Suppressor macrophage treated with lipopolysaccharide for 1 hour (primary cell): Measurements from ENCODE around the gene PTTG1.

ENCODE experiments used
- DNase-seq, 3 donors: peaks; one replicate each; pipeline ENCODE4 v3.0.0-alpha.2; 2020 to 2022

PTTG1 gene

DNA sequence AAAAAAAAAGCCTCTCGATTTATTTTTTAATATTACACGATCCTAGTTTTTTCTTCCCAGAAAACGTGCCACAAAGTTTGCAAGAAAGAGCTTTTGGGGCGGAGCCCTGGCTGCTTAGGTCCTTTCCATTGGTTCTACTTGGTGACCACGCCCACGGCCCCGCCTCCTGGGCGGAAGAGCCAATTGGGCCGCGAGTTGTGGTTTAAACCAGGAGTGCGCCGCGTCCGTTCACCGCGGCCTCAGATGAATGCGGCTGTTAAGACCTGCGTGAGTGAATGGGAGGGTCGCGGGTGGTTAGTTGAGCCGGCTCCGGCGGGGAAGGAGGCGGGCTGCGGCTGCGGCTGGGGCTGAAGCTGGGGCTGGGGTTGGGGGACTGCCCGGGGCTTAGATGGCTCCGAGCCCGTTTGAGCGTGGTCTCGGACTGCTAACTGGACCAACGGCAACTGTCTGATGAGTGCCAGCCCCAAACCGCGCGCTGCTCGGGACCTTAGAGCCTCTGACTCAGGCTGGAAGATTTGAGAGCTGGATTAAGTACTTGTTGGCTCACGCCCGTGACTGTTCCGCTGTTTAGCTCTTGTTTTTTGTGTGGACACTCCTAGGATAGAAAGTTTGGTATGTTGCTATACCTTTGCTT, at the start of gene PTTG1:
Gene PTTG1 (plus strand): TSS at position 231 of the 634 bp plus-strand sequence. CDS start 458 bp downstream, outside the sequence.
- DNase-seq = peak; percentile 97 to 98 (median 97)

DNA sequence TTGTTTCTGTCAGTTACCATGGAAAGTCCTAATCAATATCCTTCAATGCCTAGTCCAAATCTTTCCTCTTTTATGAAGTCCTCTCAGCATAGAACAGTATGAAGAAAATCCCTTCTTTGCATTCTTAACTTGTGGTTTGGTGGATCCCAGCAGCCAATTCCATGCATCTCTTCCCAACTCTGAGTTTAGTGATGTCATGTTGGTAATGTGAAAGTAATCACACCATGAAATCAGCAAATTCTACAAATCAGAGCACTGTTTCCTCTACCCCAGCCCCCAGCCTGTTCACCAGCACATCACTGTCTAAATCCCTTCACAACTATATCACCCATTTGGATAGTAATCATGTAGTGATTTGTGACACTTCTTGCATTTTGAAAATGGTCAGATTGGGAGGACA, 46.5 kb upstream of the PTTG1 start:
- no peak for DNase-seq

DNA sequence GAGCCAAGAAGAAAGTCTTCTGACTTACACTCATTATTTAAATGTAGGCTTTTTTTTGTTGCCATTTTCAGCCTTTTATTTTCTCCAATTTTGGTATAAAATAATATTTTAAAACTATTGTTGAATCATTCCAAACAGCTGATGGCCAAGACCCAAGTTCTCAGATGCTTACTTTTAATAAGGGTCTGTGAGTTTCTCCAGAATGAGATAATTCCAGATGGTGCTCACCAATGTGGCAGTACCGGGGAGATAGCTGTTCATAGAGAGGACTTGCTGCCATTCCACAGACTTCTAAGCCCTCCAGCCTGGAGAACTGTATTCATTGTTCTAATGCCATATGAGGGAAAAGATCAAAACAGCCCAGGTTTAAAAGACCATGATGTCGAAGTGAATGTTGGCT, 46.0 kb upstream of the PTTG1 start:
- no peak for DNase-seq

DNA sequence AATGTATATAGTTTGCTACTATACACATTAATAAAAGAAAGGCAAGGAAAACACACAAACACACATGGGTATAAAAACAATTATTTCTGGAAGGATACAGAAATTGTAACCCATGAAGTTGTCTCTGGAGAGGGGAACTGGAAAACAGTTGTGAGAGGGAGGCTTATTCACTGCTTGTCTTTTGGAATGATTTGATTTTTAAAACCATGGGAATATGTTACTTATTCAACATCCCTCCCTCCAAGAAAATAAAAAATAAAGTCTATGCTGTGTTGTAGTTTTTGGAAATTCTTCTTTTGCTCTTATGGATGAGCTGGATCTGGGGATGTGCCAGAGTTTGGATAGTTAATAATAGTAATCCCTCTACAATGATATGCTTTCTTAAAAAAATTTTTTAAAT, 45.2 kb upstream of the PTTG1 start:
- DNase-seq = no peak

DNA sequence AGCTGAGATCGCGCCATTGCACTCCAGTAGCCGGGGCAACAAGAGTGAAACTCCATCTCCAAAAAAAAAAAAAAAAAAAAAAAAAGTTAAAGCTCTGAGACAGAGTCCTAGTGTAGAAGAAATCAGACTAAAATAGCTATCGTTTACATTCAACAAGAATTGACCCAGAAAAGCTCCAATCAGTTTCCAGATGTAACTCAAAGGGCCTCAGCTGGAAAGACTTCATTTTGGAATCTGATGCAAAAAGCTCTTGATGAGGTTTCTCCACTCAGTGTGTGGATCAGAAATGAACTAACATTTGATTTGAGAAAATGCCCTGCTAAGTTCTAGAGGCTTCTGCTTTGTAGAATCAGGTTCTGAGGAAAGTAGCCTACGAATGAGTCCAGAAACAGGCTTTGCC, 44.0 kb upstream of the PTTG1 start:
- no peak for DNase-seq

DNA sequence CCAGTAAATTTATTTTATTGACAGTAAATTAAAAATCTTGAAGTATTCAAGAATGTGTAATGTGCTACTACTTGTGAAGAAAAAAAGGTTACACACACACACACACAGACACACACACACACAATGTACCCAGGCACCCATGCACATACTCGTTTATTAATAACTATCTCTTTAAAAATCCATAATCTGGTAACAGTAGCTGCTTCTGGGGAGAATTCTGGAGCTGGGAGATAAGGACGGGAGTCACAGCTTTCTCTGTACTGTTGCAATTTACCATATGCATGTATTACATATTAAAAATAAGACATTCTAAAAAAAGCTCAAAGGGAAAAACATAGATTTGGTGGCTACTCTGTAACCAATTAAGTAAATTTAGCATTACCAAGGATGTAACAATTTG, 43.3 kb upstream of the PTTG1 start:
- no peak for DNase-seq

DNA sequence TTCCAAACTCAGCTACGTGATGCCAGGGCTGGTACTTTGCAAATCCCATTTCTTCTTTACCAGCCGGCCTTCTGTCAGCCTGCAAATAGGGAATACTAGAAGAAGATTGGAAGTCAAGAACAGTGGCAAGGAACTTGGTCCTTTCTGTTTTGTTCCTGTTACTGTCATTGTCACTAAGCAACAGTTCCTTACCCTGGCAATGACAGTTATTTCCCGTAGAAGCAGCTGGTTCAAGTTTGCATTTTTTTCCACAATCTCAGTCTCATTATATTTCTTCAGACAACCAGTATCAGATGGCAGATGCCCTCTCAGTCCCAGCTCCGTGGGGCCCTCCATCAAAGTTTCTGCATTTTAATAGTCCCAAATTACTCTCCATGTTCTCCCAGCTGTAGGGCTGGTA, 42.1 kb upstream of the PTTG1 start:
- DNase-seq = peak in 1 of 3 donors; percentile 20

DNA sequence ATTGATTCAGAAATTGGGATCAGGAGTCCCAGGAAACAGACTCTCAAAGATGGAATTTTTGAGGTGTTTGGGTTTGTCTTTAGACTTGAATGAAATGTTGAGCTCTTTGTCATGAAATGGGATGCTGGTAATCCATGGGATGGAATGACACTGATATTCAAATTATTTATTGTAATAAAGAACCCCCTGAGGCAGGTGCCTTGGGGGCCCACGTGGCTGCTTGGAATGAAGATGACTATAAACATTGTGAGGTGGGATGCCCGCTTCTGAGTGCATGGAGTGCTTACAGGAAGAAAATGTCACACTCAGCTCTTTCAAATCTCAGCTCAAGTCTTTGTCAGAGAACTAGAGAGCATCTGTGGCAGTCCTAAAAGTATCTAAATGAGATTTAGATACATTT, 41.6 kb upstream of the PTTG1 start:
- no peak for DNase-seq

DNA sequence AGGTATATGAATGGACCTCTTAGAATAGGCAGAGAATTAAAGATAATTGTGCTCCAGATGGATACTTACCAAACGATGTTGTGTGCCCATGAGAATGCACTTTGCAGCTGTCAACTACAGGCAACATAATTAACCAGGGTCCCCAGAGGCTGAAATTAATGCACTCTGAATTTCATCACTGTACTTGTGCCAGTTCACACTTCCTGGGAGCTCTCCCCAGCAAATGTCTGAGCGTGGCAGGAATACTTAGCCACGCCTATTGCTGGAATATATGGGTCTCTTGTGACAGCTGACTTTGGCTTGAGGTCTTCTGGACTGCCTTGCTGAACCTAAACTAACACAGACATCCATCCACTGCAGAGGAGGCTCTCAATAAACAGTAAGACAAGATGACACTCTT, 39.3 kb upstream of the PTTG1 start:
- no peak for DNase-seq

DNA sequence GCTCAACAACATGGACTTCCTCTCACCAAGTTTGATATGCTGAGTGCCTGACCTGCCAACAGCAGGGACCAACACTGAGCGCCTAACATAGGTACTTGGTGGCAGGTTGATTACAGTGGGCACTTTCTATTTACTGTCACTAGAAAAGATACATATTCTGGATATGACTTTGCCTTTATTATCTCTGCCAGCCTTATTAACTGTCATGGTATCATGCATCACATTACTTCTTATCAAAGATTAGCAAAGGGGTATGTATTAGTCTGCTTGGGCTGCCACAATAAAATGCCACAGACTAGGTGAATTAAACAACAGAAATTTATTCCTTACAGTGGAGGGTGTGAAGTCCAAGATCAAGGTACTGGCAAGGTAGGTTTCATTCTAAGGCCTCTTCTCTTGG, 37.0 kb upstream of the PTTG1 start:
- no peak for DNase-seq

DNA sequence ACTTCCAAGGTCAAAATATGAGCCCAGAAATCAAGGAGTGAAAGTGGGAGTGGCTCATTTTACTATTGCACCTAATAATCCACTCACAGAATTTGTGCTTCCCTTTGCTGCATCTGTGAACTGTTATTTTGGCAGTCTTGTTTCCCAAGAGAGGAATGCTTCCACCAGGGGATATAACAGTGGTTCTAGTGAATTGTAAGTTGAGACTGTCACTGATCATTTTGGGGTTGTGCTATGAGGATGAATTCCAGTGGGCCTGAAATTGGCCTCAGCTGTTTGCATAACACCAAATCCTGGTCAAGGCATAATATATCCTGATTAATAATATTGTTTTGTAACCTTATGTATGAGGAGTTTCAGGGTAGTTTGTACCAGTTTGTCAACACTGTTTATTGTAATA, 36.2 kb upstream of the PTTG1 start:
- DNase-seq = no peak

DNA sequence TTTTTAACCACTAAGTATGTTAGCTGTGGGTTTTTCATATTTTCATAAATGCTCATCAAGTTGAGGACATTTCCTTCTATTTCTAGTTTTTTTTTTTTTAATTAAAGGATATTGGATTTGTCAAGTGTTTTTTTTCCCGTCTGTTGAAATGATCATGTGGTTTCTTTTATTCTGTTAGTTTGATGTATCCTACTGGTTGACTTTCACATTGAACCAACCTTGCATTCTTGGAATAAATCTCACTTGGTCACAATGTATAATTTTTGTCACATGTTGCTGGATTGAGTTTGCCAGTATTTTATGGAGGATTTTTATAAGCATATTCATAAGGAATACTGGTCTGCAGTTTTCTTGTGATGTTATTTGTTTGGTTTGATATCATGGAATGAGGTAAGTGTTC, 34.2 kb upstream of the PTTG1 start:
- DNase-seq = no peak

DNA sequence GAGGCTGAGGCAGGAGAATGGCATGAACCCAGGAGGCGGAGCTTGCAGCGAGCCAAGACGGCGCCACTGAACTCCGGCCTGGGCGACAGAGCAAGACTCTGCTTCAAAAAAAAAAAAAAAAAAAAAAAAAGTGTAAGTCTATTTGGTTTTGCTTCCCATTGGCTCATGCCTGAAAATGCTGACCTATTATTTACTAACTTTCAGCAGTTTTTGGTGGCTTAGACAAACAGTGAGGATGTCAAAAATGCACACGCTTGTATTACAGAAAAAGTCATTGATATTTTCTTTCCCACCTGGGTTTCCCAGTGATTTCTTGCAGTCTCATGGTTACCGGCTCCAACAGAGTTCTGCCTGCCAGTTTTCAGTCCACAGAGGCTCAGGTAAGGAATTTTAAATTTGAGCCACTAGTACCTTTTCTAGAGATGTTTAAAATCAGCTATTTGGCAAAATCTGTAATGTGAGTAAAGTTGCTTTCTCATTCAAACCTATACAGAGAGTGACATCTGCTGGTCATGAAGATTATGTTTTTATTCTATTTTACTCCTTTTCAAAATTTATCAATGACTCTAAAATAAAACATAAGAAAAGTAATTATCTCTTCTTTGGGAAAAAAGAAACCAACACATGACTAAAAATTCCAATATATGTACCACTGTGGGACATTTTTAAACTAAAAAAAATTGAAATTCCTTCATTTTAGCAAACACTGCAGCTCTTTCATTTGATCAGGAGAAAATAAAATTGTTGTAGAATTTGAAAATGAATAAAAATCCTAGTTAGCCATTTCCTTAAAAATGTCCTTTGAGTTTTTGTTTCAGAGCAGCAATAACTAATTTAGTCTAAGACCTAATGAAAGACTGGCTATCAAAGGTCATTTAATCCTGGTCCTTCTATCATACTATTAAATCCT, 30.6 kb upstream of the PTTG1 start:
- peak; percentile 44 to 70 (median 56) for DNase-seq

DNA sequence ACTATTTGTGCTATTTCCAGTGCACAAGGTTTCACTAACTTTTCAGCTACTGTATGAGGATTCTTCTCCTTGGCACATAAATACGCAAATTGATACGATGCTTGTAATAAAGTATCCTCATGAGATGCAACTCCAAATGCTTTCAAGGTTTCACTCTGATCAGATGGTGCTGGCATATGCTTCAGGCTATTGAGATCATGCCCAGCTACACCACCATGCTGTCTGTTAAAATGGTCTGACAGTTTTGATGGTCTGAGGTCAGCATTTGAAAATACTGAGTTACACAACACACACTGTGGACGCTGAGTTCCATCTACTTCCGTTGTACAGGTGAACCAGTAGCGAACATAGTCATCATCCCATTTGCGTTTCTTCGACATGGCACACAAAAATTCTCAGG, 26.5 kb upstream of the PTTG1 start:
- DNase-seq = no peak

DNA sequence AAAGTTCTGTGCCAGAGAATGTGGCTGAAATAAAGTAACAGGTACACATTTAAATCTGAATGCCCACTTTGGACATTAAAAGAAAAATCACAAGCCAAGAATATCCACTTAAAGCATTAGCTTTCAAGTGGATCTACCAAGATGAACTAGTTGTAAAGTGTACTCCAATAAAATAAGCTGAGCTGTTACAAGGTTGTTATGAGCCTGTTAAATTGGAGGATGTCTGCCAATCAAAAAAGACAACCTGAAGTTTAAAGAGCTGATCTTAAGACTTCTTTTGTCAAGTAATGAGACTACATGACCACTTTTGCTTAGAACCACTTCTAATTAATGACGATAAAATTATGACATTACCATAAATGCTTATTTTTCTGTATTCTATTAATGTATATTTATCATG, 24.2 kb upstream of the PTTG1 start:
- no peak for DNase-seq

DNA sequence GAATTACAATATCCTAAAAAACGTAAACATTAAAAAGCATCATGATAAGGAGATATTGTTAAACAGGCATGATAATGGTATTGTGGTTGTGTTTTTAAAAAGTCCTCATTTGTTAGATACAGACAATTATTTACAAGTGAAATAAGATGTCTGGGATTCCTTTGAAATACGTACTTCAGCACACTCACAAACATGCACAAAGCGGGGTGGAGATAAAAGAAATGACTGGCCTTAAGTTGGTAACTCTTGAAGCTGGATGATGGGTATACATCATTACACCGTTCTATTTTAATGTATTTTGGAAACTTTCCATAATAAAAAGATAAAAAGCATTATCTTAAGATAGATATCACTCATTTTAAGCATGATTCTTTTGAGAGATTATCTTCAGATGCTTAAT, 22.8 kb upstream of the PTTG1 start:
- no peak for DNase-seq

DNA sequence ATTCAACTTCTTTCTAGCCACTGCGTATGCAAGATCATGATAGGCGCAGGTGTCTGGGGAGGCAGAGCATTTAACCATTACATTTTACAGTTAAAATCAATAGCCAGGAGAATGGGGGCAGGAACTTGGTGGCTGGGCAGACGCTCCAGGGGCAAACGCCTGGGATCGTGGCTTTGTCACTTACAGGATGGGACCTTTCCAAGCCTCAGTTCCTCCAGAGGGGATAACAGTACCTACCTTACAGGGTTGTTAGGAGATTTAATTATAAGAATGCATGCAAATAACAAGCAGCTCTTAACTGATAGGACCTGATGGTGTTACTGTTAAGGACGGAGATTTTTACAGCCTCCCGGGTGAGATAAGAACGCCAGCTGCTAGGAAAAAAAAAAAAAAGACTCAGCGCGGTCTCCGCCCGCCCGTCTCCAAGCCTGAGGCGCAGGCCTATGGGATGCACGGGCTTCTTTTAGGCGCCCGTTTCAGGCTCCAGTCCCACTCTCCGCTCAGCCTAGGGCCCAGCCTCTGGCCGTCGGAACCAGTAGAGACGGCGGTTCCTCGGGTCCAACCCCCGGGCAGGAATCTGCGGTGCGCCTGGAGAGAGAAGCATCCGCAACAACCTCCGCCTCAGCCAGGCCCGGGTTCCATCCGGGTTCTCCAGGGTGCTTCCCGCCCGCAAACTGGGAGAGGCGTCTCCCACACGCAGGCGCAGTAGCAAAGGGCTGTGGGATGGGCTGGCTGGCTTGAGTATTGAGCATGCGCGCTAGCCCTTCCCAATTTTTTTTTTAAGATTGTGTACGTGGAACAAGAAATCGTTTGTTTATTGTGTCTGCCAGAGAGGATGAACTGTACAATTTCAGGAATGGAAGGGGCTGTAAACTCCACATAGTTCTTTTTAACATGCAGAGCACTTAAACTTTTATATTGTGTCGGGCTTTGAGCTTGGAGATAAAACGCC, 22.0 kb upstream of the PTTG1 start, which contains the start of gene FAM200C:
Gene FAM200C (minus strand): TSS at position 653 of the 952 bp plus-strand sequence. CDS start 4,564 bp downstream, outside the sequence.
- peak; percentile 95 to 96 (median 95) for DNase-seq

DNA sequence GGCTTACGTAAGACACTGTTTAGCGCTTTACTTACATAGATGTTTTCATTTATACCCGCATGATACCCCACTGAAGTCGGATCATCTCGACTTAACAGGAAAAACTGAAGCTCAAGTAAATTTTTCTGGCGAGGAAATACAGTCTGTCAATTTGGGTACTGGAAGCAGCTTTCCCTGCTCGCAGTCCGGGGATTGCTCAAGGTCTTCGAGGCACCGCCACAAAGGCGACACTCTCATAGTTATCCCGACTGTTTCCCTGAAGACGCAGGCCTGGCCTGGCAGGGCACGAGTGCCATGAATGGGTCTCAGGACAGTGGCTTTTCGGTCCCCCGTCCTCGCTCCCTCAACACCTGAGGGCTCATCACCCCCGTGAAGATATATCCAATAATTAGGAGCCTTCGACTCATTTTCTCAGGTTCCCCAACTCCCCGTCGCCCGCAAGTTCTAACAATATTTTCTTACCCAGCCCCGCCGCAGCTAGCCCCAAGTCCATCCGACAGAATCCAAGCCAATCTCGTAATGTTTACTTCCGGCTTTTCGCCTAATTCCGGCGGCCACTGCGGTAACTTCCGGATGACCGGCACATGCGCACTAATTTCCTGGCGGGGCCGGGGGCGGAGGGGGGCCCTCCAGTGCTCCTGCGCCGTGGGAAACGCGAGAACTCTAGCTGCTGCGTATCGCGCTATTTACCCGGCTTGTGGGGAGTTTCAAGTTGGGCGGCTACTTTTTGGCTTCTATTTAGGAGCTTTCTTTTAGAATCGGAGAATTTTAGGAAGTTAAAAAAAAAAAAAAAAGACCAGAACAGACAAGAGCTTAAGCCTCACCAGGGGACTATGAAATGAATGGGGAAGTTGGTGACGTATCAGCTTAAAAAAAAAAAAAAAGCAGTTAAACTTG, 2.8 kb upstream of the PTTG1 start, which contains the start of gene SLU7:
Gene SLU7 (minus strand): TSS at position 521 of the 897 bp plus-strand sequence. CDS start 3,787 bp downstream, outside the sequence.
- DNase-seq = peak; percentile 97 to 99 (median 98)

DNA sequence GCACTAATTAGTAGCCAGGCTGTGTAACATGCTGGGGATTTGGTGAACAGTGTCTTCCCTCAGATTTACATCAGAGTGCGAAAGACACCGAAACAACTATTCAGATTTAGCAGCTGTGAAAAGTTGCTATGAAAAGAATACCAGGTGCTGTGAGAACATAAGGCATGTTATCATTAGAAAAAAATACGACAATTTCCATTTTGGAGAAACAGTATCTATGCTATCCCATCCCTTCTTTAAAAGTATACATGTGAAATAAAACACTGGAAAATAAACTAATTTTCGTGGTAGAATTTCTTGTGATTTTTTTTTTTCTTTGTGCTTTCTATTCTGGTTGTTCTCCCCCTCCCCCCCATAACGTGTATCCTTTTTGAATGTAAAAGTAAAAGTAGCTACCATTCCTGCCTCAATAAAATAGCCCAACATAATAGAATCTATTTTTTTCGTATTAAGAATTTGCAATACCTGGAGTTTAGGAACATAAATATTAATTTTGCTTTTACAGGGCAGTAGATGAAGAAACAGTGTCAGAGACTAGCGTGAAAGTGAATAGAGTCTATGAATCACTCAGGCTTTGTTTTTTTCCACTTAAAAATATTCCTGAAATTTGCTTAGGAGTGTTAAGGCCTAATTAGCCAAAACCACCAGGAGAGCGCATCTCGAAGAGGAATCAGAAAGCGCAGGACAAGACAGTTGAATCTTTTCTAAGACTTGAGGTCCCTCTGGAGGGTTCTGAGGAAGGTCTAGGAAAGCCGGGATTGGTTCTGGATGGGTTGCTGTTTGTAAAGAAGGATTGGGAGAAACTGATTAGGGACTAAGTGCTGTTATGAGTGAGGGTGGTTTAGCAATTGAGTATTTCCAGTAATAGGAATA, 2.0 kb upstream of the PTTG1 start:
- peak in 2 of 3 donors; percentile 27 to 40 for DNase-seq

DNA sequence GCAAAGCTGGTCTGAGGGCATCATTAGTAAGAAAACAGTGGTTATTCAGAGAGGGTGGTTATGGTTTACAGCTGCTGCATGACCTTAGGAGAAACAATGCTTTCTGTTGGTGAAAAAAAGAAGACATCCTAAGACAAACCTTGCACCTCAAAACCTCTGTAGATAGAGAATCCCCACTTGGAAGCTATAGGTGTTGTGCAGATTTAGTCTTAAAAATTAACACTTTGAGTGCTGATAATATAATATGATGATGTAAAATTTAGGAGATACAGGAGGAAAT, 1.4 kb upstream of the PTTG1 start:
- no peak for DNase-seq

DNA sequence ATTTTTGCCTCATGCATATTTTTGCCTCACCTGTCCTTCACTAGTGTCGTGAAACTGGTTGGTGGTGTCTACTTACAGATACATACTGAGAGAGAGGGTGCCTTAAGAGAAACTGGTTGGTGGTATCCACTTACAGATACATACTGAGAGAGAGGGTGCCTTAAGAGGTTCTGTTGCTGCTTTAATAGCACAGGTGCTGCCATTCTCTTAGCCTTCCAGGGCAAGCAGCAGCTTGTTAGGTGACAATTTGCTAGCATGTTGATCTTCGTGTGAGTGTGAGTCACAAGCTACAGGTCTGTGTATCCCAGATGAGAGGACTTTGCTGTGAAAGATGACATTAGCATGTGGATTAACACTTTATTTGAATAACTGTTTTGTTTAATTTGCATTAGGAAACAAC, 1.4 kb downstream of the PTTG1 start:
- DNase-seq = no peak
